HG02678 (cell line): ENCODE measurements around the gene MAPK8IP2.
A peak's percentile ranks its signal among the peaks of the same experiment; 100 is the strongest.
"Not testable (repeated sequence)": the region's sequence is repeated elsewhere in the genome, so short reads cannot be mapped to it uniquely, and the experiment has no call there.

Experiments used
- ATAC-seq: cut with Tn5 transposase; IDR thresholded peaks from one replicate; pipeline ENCODE4 v1.9.1; 2021; ENCODE audit warnings: mild to moderate bottlenecking, moderate library complexity; ENCODE audit not compliant: unreplicated experiment

The MAPK8IP2 gene

DNA sequence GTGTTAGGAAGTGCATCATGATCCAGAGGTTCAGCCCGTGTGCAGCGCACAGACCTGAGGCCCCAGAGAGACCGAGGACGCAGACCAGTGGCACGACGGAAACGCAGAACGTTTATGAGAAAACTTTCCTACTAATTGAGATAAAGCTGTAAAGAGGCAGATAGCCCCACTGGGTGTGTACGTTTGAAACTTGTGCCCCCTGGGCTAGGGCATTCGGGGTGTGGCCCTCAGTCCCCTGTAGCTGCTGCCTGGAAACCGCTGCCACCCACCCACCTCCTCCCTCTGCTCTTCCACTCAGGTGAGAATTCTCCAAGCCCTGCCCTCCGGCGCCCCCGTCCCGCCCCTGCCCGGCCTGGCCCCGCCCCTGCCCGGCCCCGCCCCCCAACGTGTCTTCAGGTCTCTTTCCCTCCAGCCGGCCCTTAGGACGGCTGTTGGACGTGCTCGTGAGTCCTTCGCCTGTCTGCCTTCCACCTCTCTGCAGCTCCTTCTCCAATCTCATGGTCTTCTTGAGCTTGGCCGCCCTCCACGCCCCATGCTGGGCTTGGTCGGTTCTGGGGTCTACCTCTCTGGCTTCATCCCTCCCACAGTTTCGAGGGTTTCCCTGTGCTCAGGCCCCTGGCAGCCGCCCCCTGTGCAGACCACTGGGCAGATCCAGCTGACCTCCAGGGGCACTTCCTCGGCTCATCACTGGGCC is 12.1 kb downstream of the MAPK8IP2 start:
- no peak for ATAC-seq

DNA sequence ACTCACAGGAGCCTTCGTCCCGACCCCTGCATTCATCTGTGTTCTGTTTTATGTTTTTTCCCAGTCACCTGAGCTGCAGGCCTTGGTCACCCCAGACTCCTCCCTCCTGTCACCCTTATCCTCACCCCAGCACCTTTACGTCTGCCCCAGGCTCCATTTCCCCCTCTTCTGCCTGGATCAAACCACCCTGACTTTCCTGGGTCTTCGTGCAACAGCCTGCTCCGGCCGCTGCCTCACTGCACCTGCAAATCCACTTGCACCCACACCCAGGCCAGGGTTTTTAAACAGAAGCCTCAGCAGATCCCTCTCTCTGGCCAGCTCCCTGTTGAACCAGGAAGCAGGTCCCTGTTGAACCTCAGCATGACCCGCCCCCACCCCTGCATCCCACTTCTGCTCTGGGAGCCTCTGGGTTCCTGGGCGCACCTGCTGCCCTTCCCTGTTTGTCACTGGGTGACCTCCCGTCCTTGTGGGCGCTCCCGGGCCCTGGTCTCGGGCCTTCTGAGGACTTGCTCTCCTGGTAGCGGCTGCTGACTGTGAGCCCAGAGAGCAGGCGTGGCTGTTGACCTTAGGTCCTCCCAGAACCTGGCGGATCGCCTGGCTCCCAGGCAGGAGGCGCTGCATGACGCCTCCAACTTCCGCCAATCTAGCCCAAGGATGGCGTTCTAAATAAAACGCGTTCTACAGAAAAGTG is 12.8 kb downstream of the MAPK8IP2 start:
- ATAC-seq: no peak

DNA sequence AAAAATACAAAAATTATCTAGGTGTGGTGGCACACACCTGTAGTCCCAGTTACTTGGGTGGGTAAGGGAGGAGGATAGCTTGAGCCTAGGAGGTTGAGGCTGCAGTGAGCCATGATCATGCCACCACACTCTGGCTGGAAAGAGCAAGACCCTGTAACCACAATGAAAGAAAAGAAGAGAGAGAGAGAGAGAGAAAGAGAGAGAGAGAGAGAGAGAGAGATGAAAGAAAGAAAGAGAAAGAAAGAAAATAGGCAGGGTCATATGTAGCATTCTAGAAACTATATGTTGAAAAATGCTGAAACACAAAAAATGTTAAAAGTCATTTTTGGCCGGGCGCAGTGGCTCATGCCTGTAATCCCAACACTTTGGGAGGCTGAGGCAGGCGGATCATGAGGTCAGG is 13.7 kb downstream of the MAPK8IP2 start:
- not testable (repeated sequence) for ATAC-seq

DNA sequence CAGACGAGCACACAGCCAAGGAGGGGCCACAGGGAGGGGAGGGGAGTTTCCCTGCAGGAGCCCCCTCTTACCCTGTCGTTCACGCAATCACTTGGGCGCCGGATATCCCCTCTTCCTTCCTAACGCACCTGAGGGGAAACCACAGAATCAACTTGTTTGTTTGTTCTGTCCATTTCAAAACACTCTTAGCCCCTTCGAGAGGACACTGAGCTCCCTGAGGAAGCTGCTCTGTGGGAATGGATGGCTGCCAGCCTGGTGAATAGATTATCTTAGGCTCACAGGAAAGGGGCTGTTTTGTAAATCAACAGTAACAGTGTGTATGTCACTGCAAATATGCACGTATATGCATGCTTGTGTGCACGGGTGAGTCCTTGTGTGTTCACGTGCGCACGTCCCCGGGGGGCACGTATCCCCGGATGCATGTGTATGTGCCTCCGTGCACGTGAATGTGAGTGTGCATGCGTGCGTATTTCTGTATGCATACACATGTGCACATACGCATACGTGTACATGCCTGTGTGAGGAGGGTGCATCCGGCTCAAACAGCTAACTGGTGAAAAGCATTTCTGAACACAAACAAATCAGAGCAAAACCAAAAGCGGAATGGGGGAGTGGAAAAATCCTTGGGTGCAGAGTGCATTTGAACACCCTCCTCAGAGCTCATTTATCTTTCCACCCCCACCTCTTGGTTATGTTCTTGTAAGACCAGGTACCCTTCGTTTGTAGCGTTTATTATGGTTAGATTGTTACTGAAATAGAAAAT is 20.2 kb downstream of the MAPK8IP2 start:
- ATAC-seq: peak; percentile 62

DNA sequence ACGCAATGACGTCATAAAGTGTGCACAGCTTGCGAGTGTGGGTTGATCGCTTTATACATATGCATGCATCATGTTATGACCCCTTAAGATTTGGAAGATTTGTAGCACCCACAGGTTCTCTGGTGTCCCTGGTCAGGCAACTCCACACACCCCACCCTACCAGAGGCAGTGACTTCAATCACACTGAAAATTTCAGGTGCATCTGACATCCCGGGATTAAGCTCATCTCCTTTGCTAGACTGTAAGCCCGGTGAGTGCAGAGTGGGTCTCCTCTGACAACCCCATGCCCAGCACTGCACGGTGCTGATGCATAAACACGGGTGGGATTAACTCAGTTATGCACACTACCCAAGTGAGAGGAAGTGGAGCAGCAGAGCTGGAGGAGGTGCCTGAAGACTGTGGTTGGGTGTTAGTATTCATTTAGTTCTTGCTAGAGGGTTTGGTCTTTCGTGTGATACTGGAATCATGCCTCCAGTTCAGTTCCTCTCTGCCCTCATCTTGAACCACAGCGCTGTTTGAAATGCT is 20.8 kb downstream of the MAPK8IP2 start:
- ATAC-seq: no peak

DNA sequence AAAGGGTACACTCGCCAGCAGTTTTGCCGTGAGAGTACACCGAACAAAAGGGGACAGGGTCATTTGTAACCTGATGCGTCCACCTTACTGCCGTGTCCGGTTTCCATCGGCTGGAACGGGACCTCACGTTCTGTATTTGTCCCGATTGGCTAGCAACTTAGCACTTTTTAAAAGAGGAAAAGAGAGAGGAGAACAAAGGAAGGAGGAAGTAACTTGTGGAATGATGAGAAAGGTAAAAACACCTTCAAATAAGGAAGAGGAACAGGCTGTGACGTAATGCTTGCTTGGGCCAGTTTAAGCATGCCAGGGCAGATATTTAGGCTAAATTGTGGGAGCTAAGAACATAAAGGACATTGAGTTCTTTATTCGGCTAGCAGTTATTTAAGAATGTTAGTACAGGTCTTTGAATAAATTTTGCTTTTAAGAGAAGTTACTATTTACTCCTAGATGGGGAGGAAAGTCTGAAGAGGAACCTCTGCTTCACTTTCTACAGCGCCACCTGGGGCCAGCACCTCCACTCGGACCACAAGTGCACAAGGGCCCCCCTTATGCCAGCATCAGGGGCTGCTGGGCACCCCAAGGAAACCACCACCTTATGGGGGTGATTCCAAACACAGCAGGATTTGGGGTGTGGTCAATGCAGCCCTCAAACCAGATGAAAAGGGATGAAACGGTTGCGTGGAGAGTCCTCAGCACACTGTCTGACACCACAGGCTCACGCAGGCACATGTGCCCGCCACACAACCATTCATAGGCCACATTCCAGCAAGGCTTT is 21.5 kb downstream of the MAPK8IP2 start:
- no peak for ATAC-seq

DNA sequence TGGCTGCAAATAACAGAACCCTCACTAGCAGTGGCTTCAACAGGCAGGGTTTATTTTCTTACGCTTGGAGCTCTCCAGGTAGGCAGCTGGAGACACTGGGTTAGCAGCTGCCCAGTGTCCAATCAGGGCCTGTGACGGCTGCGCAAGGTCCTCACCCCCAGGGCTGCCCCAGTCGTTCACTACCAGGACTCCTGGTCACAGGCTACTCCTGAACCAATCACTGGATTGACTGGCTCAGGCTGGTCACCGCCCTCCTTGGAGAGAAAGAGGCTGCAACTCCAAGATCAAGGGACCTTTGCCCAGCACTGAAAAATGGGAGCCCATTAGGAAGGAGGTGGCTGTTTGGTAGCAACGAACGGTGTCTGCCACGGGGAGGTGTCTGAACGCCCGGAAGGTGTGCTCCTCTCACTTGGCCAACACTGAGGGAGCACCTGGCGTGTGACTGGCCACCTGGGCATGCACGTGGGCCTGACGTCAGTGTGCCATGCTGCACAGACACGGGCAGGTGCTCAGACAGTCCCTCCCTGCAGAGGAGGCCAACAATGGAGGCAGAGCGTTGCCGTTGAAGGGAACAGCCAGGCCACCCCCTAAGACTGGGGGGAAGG is 22.2 kb downstream of the MAPK8IP2 start:
- ATAC-seq: no peak

DNA sequence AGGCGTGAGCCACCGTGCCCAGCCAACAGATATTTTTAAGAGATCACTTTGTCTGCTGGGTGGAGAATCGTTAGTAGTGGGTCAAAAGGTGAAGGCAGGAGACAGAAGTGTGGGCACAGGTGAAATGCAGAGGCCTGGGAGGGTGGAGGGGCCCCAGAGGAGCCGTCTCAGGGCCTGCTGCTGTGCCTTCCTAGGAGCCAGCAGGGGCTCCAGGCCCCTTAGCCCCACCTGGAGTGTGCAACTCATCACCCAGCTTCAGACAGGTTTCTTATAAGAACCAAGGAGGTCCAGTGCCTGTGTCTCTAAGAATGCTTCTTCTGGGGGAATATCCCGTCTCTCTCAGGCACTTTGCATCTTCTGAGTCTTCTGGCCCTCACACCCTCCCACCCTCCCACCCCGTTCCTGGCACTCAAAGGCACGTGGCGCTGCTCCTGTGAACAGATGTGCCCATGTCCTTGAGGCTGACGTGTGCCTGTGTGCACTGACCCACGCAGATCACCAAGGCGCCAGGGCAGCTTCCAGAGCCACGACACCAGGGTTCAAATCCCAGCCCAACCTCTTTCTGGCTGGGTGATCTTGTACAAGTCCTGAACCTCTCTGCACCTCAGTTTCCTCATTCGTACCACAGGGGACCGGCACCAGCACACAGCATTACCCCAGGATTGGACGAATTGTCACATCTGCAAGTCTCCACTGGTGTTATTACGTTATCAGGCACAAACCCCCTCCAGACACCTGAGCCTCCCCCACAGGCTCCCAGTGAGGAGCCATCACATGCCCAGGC is 23.9 kb downstream of the MAPK8IP2 start:
- ATAC-seq: no peak

DNA sequence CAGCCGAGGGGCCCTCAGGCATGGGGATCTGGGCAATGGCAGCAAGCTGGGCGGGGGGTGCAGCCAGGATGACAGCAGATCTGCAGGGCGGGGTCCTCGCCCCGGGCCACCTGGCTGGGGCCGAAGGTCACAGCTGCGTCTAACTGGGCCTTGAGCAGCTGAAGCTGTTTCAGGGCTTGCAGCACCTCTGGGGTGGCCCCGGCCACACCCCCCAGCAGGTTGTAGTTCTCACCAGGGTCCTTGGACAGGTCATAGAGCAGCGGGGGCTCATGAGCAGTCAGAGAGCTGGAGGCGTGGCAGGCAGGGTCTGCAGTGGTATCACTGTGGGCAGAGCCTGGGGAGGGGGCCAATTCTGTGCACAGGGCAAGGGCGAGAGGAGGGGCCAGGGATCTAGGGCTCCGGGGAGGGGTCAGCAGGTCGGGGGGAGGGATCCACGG is 24.6 kb downstream of the MAPK8IP2 start:
- no peak for ATAC-seq

DNA sequence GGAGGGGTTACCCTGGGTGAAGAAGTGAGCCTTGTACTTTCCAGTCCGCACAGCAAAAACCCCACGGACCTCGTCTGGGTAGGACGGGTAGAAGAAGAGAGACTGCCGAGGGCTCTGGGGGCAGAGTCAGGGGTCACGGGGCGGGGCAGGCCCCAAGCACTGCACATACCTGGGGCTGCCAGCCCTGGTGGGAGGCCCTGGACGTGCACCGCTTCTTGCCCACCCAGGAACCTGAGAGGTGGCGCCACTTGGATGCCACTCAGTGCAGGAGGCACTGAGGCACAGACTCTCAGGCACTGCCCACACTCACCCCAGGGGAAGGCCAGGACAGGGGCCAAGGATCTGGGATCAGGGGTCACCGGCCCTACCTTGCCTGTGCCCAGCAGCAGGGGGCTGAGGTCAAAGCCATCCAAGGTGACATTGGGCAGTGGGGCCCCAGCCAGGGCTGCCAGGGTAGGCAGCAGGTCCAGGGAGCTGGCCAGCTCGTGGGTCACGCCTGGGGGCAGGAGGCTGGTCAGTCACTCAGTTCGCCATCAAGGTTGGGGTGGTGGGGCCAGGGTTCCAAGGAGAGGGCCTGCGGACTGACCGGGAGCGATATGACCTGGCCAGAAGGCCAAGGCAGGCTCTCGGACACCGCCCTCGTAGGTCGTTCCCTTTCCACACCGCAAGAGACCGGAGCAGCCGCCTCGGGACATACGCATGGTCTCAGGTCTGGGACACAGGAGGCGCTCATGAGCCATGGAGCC is 25.1 kb downstream of the MAPK8IP2 start:
- ATAC-seq: no peak

DNA sequence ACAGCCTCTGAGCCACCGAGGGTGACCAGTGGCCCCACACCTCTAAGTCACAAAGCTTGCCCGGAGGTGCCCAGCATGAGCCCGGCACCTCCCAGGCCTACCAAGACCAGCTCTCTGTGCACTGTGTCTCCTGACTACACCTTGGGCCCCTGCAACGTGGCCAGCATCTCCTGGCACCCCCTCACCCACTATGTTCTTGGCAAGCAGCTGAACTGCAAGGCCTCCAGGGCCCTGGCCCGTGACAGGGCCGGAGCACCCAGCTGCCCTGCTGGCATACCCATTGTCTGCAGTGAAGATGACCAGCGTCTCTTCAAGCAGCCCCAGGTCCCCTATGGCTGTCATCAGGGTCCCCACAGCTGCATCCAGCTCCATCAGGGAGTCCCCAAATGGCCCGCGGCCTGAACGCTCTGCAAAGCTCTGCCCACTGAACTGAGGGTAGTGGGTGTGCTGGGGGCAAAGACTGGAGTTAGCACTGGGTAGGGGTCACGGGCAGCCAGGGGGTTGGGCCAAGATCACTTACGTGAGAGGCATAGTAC is 25.8 kb downstream of the MAPK8IP2 start:
- no peak for ATAC-seq

DNA sequence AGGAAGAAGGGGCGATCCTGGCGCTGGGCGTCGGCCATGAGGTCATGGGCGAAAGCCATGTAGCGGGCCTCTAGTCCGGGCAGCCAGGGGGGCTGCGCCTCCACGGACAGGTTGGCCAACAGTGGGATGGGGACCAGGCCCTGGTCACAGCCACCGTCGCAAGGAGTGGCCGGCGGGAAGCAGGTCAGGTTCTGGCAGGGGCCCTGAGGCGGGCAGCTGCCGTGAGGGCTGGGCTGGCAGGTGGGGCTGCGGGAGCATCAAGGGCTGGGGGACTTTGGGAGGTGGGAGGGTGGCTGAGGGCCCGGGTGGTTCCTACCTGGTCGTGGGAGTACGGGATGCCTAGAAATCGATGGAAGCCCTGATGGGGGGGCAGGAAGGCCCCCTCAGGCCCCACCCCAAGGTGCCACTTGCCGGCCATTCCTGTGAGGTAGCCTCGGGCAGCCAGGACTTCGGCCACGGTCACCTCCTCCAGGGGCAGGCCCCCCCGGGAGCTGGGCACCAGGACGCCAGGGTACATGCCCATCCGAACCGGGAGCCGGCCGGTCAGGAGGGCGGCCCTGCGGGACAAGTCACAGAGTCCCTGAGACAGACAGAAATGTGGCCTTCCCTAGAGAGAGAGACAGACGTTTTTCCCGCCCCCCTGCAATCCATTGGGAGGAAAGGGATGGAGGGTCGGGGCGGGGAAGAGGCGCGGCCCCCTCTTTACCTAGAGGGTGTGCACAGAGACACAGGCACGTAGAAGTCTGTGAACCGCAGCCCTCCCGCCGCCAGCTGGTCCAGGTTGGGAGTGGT is 26.5 kb downstream of the MAPK8IP2 start:
- no peak for ATAC-seq

DNA sequence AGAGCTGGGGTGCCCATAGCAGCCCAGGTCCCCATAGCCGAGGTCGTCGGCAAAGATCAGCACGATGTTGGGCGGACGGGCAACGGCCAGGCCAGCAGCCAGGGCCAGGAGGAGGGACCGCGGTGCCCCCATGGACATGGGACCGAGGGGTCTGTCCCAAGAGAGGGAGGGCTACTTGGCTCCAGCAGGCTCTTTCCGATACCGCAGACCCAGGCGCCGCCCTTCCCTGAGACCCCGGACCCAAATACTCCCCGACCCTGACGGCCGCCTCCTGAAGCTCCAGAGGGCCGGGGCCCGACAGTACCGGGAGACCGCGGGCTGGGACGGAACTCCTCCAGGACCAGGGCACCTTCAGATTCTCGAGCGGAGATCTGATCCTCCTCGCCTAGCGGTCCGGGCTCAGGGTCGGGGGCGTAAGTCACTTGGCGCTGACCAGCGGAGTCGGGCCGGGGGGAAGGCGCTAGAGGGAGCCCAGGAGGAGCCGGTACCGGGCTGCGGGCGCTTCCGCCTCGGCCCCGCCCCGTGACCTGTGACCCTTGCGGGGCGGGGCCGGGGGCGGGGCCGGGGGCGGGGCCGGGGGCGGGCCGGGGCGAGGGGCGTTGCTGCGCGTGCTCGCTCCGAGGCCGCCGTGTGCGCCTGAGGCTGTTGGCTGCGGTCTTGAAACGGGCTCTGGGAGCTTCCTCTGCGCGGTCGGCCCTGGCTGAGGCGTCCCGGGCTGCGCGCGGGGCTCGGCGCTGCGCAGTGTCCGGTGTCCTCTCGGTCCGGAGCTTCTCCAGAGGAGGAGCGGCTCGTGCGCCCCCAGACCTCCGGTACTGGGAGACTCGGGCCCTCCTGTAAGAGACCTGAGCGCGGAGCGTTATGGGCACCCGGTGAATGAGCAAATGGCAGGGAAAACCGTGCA is 27.3 kb downstream of the MAPK8IP2 start, which contains the start of gene ARSA:
ARSA (minus strand) TSS at position 511 of the 901 bp plus-strand sequence; CDS start at position 138, 373 bp downstream.
- ATAC-seq: peak; percentile 81

DNA sequence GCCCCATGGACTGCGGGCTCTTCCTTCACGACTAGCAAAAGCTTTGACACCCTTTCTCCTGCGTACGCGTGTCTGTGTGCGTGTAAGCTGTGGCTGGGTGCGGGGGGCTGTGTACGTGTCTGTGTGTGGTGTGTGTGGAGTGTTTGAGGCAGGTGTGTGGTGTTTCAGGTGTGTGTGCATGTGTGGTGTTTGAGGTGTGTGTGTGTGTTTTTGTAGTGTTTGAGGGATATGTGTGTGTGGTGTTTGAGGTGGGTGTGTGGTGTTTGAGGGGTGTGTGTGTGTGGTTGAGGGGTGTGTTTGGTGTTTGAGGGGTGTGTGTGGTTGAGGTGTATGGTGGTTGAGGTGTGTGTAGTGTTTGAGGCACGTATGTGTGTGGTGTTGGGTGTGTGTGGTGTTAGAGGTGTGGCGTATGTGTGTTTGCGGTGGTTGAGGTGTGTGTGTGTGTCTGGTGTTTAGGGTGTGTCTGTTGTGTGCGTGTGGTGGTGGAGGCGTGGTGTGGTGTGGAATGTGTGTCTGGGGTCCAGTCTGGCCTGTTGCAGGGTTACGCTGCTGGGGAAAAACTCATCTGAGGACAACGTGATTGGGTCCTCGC is 28.0 kb downstream of the MAPK8IP2 start:
- no peak for ATAC-seq

DNA sequence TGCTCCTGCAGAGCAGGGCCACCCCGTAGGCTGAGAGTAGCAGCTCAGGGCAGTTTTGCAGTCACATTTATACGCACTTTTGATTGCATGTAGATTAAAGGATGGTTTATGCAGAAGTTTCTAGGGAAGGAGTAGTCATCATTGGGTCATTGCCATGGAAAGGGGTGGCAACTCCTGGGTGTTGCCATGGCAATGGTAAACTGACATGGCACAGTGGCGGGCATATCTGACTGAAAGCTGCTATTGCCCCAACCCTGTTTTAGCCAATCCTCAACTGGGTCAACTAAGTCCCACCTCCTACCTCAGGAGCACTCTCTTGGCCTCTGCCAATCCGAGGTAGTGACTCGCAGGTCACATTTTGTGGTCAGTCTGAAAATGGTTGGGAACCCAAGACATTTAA is 29.8 kb downstream of the MAPK8IP2 start:
- ATAC-seq: no peak

DNA sequence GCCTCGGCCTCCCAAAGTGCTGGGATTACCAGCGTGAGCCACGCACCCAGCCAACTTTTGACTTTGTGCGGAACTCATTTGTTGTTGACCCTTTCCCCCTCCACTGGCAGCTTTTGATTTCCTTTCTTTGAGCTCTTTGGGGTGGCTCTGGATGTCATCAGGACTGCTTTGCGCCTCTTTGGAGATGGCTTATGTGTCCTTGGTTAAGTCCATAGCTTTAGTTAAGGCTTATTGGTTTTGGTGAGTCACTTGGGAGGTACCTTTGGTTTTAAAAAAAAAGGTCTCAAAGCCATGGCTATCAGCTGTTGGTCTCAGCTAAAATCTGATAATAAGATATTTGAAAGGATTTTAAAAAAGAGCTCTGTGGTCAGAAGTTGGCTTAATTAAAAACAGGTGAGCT is 32.5 kb downstream of the MAPK8IP2 start:
- no peak for ATAC-seq
